Endometrial microvascular endothelial cells (primary cell): ENCODE data around the gene TCAF1. TPM values are rescaled to one million over a fixed set of nuclear protein-coding genes. Genes with fewer than 3 reads are reported as not detected.
"Not testable (repeated sequence)": the region's sequence is repeated elsewhere in the genome, so short reads cannot be mapped to it uniquely, and the experiment has no call there.

Source experiments
- in situ Hi-C: cut with HindIII; loops from 2 replicates; pipeline ENCODE4 v1.10.0; 2017; ENCODE audit warnings: low sequenced_read_pairs, low pct_unique_long_range_greater_than_20kb; ENCODE audit errors: inconsistent ontology term
- total RNA-seq: library from RNA; depleted of rRNA; stranded (reverse); fragments of >200 nt; gene quantifications from one replicate; pipeline ENCODE4 v1.2.3, GENCODE V29; 2015; ENCODE audit errors: inconsistent ontology term

Gene TCAF1
- total RNA-seq, 1 donor from 2014 or later, result 54.2 TPM

GRCh38 chr7:143816471-143817133 lies 85.4 kb downstream of the TCAF1 start:
- in situ Hi-C loops, result not testable (repeated sequence)

- in situ Hi-C loops, result not testable (repeated sequence)
Measured at GRCh38 chr7:143810639-143811038, 91.3 kb downstream of the TCAF1 start.

- in situ Hi-C loops, result not testable (repeated sequence)
Measured at GRCh38 chr7:143806664-143807071, 95.3 kb downstream of the TCAF1 start.

Other genes starting within 250 kb of the TCAF1 start
- not detected for gene CTAGE6, start 144.5 kb downstream of the TCAF1 start, total RNA-seq
- gene OR2F2, start 33.1 kb upstream of the TCAF1 start, total RNA-seq, result not detected
- gene OR2F1, start 52.7 kb upstream of the TCAF1 start, total RNA-seq, result not detected
- not detected for gene OR6B1, start 98.1 kb upstream of the TCAF1 start, total RNA-seq
- not detected for gene OR2A5, start 146.8 kb upstream of the TCAF1 start, total RNA-seq
- gene OR2A25, start 167.6 kb upstream of the TCAF1 start, total RNA-seq, result not detected
- gene OR2A12, start 184.1 kb upstream of the TCAF1 start, total RNA-seq, result not detected
- not detected for gene OR2A2, start 207.4 kb upstream of the TCAF1 start, total RNA-seq
- not detected for gene OR2A14, start 221.0 kb upstream of the TCAF1 start, total RNA-seq